Testis (tissue), 3 donors: ENCODE measurements around the gene PKD2. TPM values are rescaled to one million over a fixed set of nuclear protein-coding genes. Genes with fewer than 3 reads are reported as not detected.

ENCODE experiments used
- DNase-seq: peaks from one replicate; pipeline ENCODE4 v3.0.0-alpha.2; 2019
- H3K27ac ChIP-seq, 2 donors: fragments of 200-600 bp; sonication (generic); one replicate each; pipeline ENCODE4 v1.5.1; 2019
- H3K27me3 ChIP-seq: fragments of 200-600 bp; sonication (generic); one replicate; pipeline ENCODE4 v1.5.1; 2019
- H3K36me3 ChIP-seq: fragments of 200-600 bp; sonication (generic); one replicate; pipeline ENCODE4 v1.5.1; 2017; ENCODE audit warnings: low read depth; ENCODE audit errors: missing control alignments
- H3K4me1 ChIP-seq: fragments of 200-600 bp; sonication (generic); one replicate; pipeline ENCODE4 v1.5.1; 2019
- H3K4me3 ChIP-seq, 2 donors: fragments of 200-600 bp; sonication (generic); one replicate each; pipeline ENCODE4 v1.5.1; 2017 to 2019
- H3K9me3 ChIP-seq: fragments of 200-600 bp; sonication (generic); one replicate; pipeline ENCODE4 v1.5.1; 2017
- POLR2A ChIP-seq: fragments of 450-650 bp; IDR thresholded peaks from one replicate; pipeline ENCODE4 v1.6.1; 2017; ENCODE audit warnings: antibody characterized with exemption, mild to moderate bottlenecking, moderate library complexity
- WGBS, 2 donors: methylation state at CpG; one replicate each; pipeline ENCODE4 v1.1.5; 2018; 5-methylcytosine and 5-hydroxymethylcytosine counted together
- intact Hi-C: fragments of 100-400 bp; cut with DNase I; formaldehyde crosslinking; loops from one replicate; pipeline ENCODE4 v1.15.1; 2023; ENCODE audit warnings: low total_unique reads
- polyA plus RNA-seq: library from polyadenylated mRNA; stranded (reverse); fragments of 350-450 nt; fragmentation: Illumina TruSeq; extraction: RNeasy Lipid Tissue Mini Kit (QIAGEN cat#74804); gene quantifications from one replicate; pipeline ENCODE4 v1.2.3, GENCODE V29; 2014; ENCODE audit warnings: low read depth, low replicate concordance; ENCODE audit not compliant: insufficient read depth
- total RNA-seq, 2 donors: library from RNA; depleted of rRNA; stranded (reverse); fragments of >200 nt; gene quantifications; one replicate each; pipeline ENCODE4 v1.2.3, GENCODE V29; 2016
- TF ChIP-seq, protein P1 (sequence below), 3 experiments: fragments of 450-650 bp in 2 of 3; fragments of 200-600 bp in 1 of 3; sonication (generic) in 1 of 3; IDR thresholded peaks; one replicate each; pipeline ENCODE4 v1.5.1; 2016 to 2019; ENCODE audit warnings: antibody characterized with exemption in 3 of 3, mild to moderate bottlenecking in 2 of 3, moderate library complexity in 1 of 3

PKD2 gene
- total and polyA plus RNA-seq, 3 donors from 2014 or later: 18.7 to 52.8 (median 24.6) TPM

DNA sequence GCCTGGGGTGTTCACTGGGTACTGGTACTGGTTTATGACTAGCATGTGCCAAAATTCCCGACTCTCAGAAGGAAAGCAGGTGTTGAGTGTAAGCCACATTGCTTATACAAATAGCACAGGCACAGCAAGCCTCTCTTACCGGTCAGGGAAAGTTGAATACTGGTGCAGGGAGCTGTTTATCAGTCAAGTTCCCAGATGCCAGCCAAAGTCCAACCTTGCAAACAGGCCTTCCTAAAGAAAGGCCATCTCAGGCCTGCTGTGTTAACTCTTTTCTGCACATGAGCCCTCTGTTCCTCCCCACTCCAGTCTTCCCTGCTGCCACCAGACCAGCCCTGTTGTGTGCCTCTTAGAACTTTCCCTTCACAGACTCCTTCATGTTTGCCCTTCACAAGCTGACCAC, 34.2 kb downstream of the PKD2 start:
- H3K27me3 ChIP-seq: no peaks in the 10 kb centered on the region
- H3K27ac ChIP-seq: no peak overlapping the region
- H3K36me3 ChIP-seq: no peaks in the 10 kb centered on the region
- no peak for TF ChIP-seq POLR2A
- TF ChIP-seq, protein P1, sequence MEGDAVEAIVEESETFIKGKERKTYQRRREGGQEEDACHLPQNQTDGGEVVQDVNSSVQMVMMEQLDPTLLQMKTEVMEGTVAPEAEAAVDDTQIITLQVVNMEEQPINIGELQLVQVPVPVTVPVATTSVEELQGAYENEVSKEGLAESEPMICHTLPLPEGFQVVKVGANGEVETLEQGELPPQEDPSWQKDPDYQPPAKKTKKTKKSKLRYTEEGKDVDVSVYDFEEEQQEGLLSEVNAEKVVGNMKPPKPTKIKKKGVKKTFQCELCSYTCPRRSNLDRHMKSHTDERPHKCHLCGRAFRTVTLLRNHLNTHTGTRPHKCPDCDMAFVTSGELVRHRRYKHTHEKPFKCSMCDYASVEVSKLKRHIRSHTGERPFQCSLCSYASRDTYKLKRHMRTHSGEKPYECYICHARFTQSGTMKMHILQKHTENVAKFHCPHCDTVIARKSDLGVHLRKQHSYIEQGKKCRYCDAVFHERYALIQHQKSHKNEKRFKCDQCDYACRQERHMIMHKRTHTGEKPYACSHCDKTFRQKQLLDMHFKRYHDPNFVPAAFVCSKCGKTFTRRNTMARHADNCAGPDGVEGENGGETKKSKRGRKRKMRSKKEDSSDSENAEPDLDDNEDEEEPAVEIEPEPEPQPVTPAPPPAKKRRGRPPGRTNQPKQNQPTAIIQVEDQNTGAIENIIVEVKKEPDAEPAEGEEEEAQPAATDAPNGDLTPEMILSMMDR (IDR thresholded peaks at IDR 0.05): no peak
- H3K4me1 ChIP-seq: no peaks in the 10 kb centered on the region
- H3K4me3 ChIP-seq: no peak overlapping the region
- intact Hi-C loops: no loop called here
- no peaks in the 10 kb centered on the region for H3K9me3 ChIP-seq
- 85 to 100% methylated on average over 2 of the region's 2 CpGs for WGBS, 2 donors
- no peak for DNase-seq

DNA sequence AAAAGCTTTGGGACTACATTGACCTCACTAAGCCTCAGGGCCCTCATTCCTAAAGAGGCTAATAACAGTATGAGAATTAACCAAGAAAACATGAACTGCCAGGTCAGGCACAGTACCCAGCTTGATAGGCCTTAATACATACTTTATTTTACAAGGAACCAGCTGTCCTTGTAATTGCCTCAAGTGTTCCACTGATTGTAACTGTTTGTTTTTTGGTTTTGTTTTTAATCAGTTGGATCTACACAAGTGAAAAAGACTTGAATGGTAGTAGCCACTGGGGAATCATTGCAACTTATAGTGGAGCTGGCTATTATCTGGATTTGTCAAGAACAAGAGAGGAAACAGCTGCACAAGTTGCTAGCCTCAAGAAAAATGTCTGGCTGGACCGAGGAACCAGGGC, 35.6 kb downstream of the PKD2 start:
- no peaks in the 10 kb centered on the region for H3K27me3 ChIP-seq
- H3K4me1 ChIP-seq: no peaks in the 10 kb centered on the region
- H3K4me3 ChIP-seq: no peak overlapping the region
- no peak overlapping the region for H3K27ac ChIP-seq
- WGBS, 2 donors: 30 to 55% methylated on average over 1 of the region's 1 CpG
- intact Hi-C loops: no loop called here
- TF ChIP-seq POLR2A: no peak
- TF ChIP-seq, protein P1 (IDR thresholded peaks at IDR 0.05): no peak
- H3K36me3 ChIP-seq: no peaks in the 10 kb centered on the region
- no peak for DNase-seq
- no peaks in the 10 kb centered on the region for H3K9me3 ChIP-seq

DNA sequence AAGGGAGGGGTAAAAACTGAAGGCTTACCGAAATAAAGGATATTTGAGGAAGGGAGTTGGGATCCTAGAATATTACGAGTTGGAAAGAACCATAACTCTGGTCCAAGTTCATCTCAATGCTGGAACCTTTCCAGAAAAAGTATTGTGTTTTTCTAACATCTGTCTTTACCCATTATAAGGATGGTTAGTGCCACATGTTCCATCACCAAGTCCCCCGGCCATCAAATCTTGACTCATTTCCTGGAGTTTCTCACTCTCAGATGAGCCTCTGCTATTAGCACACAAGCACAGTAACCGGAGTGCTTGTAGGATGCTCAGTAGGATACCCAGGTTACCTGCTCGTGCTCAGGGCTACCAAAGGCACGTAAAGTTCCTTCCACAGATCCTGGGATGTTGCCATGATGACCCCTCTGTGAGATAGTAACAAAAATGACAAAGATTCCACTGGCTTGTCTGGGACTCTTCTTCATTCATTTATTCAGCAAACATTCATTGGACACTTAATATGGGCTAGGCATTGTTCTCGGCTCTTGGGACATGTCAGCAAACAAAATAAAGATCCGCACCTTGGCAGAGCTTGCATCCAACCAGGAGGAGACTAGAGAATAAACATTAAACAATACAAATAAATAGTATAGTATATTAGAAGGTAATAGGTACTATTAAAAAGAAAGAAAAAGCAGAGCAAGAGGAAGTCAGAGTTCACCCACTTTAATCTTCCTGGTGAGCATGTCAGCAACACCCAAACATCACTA, 36.3 kb downstream of the PKD2 start:
- H3K27ac ChIP-seq: no peak overlapping the region
- intact Hi-C loops: no loop called here
- H3K27me3 ChIP-seq: no peaks in the 10 kb centered on the region
- no peak for TF ChIP-seq POLR2A
- TF ChIP-seq, protein P1 (IDR thresholded peaks at IDR 0.05): no peak
- no peak for DNase-seq
- no peaks in the 10 kb centered on the region for H3K4me1 ChIP-seq
- no peaks in the 10 kb centered on the region for H3K9me3 ChIP-seq
- WGBS, 2 donors: 91 to 92% methylated on average over 8 of the region's 8 CpGs
- H3K36me3 ChIP-seq: no peaks in the 10 kb centered on the region
- no peak overlapping the region for H3K4me3 ChIP-seq

DNA sequence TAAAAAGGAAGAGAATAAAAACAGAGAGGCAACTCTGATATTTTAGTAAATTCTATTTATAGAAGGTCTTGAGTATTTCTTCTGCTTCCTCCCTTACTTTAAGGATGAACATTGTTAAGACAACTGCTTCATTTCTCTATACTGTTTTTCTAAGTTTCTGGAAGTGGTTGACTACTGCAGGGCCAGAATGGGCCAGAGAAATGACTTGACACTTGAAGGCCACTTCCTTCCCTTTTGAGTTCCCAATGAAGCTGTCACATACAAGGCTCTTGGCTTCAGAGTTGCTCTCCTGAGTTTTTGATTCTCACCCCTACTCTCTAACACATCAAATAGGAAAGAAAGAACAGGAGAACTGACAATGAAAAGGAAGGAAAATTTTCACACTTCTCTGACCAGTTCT, 37.6 kb downstream of the PKD2 start:
- no peak overlapping the region for H3K27ac ChIP-seq
- no peaks in the 10 kb centered on the region for H3K36me3 ChIP-seq
- intact Hi-C loops: no loop called here
- H3K27me3 ChIP-seq: no peaks in the 10 kb centered on the region
- no peaks in the 10 kb centered on the region for H3K4me1 ChIP-seq
- no peak for DNase-seq
- no peak for TF ChIP-seq POLR2A
- TF ChIP-seq, protein P1 (IDR thresholded peaks at IDR 0.05): no peak
- no peaks in the 10 kb centered on the region for H3K9me3 ChIP-seq
- H3K4me3 ChIP-seq: no peak overlapping the region

DNA sequence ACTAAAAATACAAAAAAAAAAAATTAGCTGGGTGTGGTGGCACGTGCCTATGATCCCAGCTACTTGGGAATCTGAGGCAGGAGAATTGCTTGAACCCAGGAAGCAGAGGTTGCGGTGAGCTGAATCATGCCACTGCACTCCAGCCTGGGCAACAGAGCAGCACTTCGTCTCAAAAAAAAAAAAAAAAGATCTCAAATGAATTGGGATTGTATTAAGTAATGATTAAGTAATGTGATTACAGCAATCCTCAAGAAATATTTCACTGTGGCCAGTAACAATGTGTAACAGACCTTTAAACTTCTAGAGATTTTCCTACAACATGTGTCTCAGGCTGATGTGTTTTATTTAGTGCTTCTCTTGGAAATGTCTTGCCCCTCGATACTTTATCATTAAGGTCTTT, 46.8 kb downstream of the PKD2 start:
- 79 to 80% methylated on average over 4 of the region's 4 CpGs for WGBS, 2 donors
- Histone ChIP-seq H3K9me3 (no peaks in the 10 kb centered on the region), H3K27ac (no peak overlapping the region), H3K27me3 (no peaks in the 10 kb centered on the region), H3K36me3 (no peaks in the 10 kb centered on the region), H3K4me1 (no peaks in the 10 kb centered on the region), H3K4me3 (no peak overlapping the region)
- intact Hi-C loops: no loop called here
- TF ChIP-seq, protein P1 (IDR thresholded peaks at IDR 0.05): no peak
- TF ChIP-seq POLR2A: no peak
- DNase-seq: no peak
